H1 (cell line): ENCODE data around the gene LUZP1. TPM values are rescaled to one million over a fixed set of nuclear protein-coding genes. Genes with fewer than 3 reads are reported as not detected.

ENCODE experiments used
- CTCF ChIA-PET: fragments of 300-600 bp; sonication (Branson Sonifier 250); formaldehyde crosslinking; loops from one replicate; lab custom pipeline; 2021; ENCODE audit not compliant: partially characterized antibody; lab: Charles Lee
- POLR2A ChIA-PET: fragments of 300-600 bp; sonication (Branson Sonifier 250); formaldehyde crosslinking; loops from one replicate; lab custom pipeline; 2021; ENCODE audit warnings: inconsistent platforms; ENCODE audit not compliant: partially characterized antibody; lab: Charles Lee
- DNase-seq, 2 experiments: peaks; one replicate each; pipeline versions ENCODE4 v3.0.0 to v3.0.0-alpha.2; 2010 to 2022; ENCODE audit warnings: low spot score in 2 of 2, low read depth in 1 of 2, mixed read lengths in 1 of 2
- FAIRE-seq: peaks from 2 replicates; lab custom pipeline; 2011; peaks lifted over from hg19 to GRCh38; lab: Jason Lieb, UNC
- H2AFZ ChIP-seq: 2 replicates; pipeline ENCODE4 v1.8.1; 2012; ENCODE audit warnings: low read length, inconsistent platforms
- H2AK5ac ChIP-seq: 2 replicates; pipeline ENCODE4 v1.6.1; 2013; ENCODE audit warnings: low read depth, low read length
- H2BK120ac ChIP-seq: replicated peaks from 2 replicates; pipeline ENCODE3; 2013; ENCODE audit warnings: low read depth, low read length, inconsistent platforms
- H2BK12ac ChIP-seq: 2 replicates; pipeline ENCODE4 v1.6.1; 2013; ENCODE audit warnings: low read depth, low read length
- H2BK15ac ChIP-seq: 2 replicates; pipeline ENCODE4 v1.6.1; 2013; ENCODE audit warnings: low read length
- H2BK20ac ChIP-seq: 2 replicates; pipeline ENCODE4 v1.6.1; 2013; ENCODE audit warnings: low read length
- H2BK5ac ChIP-seq: 2 replicates; pipeline ENCODE4 v1.6.1; 2013; ENCODE audit warnings: low read depth, low read length
- H3K14ac ChIP-seq: 2 replicates; pipeline ENCODE4 v1.6.1; 2013; ENCODE audit warnings: inconsistent platforms; ENCODE audit not compliant: insufficient read length
- H3K18ac ChIP-seq: 2 replicates; pipeline ENCODE4 v1.6.1; 2013; ENCODE audit warnings: low read length; ENCODE audit errors: extremely low read depth
- H3K23ac ChIP-seq: 2 replicates; pipeline ENCODE4 v1.6.1; 2013; ENCODE audit warnings: inconsistent platforms; ENCODE audit not compliant: insufficient read length
- H3K23me2 ChIP-seq: 2 replicates; pipeline ENCODE4 v1.6.1; 2013; ENCODE audit warnings: low read depth, low read length
- H3K27ac ChIP-seq: 2 replicates; pipeline ENCODE4 v1.6.1; 2011; ENCODE audit warnings: low read depth, low read length, inconsistent platforms
- H3K27me3 ChIP-seq, 4 experiments: replicated peaks in 1 of 4; 1 replicate in 1 of 4; 2 replicates in 3 of 4; pipeline versions ENCODE4 v1.6.1 to v1.8.1; 2011 to 2013; ENCODE audit warnings: low read length in 3 of 4, mild to moderate bottlenecking in 3 of 4, inconsistent platforms in 2 of 4, mixed read lengths in 2 of 4, moderate library complexity in 1 of 4; ENCODE audit not compliant: control insufficient read depth in 3 of 4, insufficient read depth in 3 of 4; ENCODE audit errors: extremely low read depth in 1 of 4
- H3K36me3 ChIP-seq, 4 experiments: 2 replicates each; pipeline versions ENCODE4 v1.6.1 to v1.8.1; 2011 to 2013; ENCODE audit warnings: mild to moderate bottlenecking in 4 of 4, low read length in 3 of 4, moderate library complexity in 2 of 4, control low read depth in 1 of 4, inconsistent platforms in 1 of 4; ENCODE audit not compliant: insufficient read depth in 4 of 4, control insufficient read depth in 2 of 4
- H3K4ac ChIP-seq: replicated peaks from 2 replicates; pipeline ENCODE3; 2013; ENCODE audit warnings: low read length, low read depth, mixed read lengths, inconsistent platforms; ENCODE audit not compliant: insufficient read length
- H3K4me1 ChIP-seq, 4 experiments: replicated peaks in 1 of 4; 1 replicate in 1 of 4; 2 replicates in 3 of 4; pipeline versions ENCODE4 v1.6.1 to v1.8.1; 2011 to 2013; ENCODE audit warnings: low read length in 3 of 4, inconsistent platforms in 2 of 4, mixed read lengths in 1 of 4; ENCODE audit not compliant: insufficient read depth in 4 of 4, control insufficient read depth in 3 of 4
- H3K4me2 ChIP-seq, 2 experiments: 2 replicates each; pipeline versions ENCODE4 v1.6.1 to v1.8.1; 2011 to 2013; ENCODE audit warnings: low read depth in 2 of 2, low read length in 2 of 2, control low read depth in 1 of 2, inconsistent platforms in 1 of 2, mild to moderate bottlenecking in 1 of 2; ENCODE audit not compliant: insufficient read depth in 1 of 2
- H3K4me3 ChIP-seq, 4 experiments: fragments of 200-600, 300-600 bp in 1 of 4; sonication (generic), shearing (Covaris generic), sonication (Bioruptor Twin) in 1 of 4; 2 replicates each; pipeline versions ENCODE4 v1.5.1 to v1.8.1; 2011 to 2016; ENCODE audit warnings: low read length in 4 of 4, low read depth in 3 of 4, control low read depth in 2 of 4, inconsistent platforms in 2 of 4, mild to moderate bottlenecking in 2 of 4, mixed read lengths in 1 of 4, moderate library complexity in 1 of 4; ENCODE audit not compliant: insufficient read depth in 2 of 4; ENCODE audit errors: extremely low read depth in 1 of 4
- H3K56ac ChIP-seq: replicated peaks from 2 replicates; pipeline ENCODE3; 2013; ENCODE audit warnings: low read depth, mild to moderate bottlenecking, mixed read lengths, low read length, inconsistent platforms; ENCODE audit not compliant: insufficient read length
- H3K79me1 ChIP-seq: 2 replicates; pipeline ENCODE4 v1.6.1; 2013; ENCODE audit warnings: low read depth, low read length, control low read depth
- H3K79me2 ChIP-seq, 2 experiments: 2 replicates each; pipeline versions ENCODE4 v1.6.1 to v1.8.1; 2012 to 2013; ENCODE audit warnings: low read length in 2 of 2, mild to moderate bottlenecking in 2 of 2, inconsistent platforms in 1 of 2; ENCODE audit not compliant: insufficient read depth in 2 of 2, control insufficient read depth in 1 of 2
- H3K9ac ChIP-seq, 4 experiments: replicated peaks in 1 of 4; 1 replicate in 1 of 4; 2 replicates in 3 of 4; pipeline versions ENCODE4 v1.6.1 to v1.8.1; 2011 to 2013; ENCODE audit warnings: low read depth in 3 of 4, low read length in 3 of 4, control low read depth in 2 of 4, mild to moderate bottlenecking in 2 of 4, moderate library complexity in 2 of 4, inconsistent platforms in 1 of 4; ENCODE audit errors: extremely low read depth in 1 of 4
- H3K9me3 ChIP-seq, 2 experiments: 2 replicates each; pipeline versions ENCODE4 v1.6.1 to v1.8.1; 2012 to 2013; ENCODE audit warnings: mild to moderate bottlenecking in 2 of 2, moderate library complexity in 2 of 2, control low read depth in 1 of 2, inconsistent platforms in 1 of 2, low read depth in 1 of 2, low read length in 1 of 2, mixed read lengths in 1 of 2; ENCODE audit not compliant: insufficient read depth in 2 of 2
- H4K20me1 ChIP-seq, 2 experiments: replicated peaks in 1 of 2; 2 replicates each; pipeline versions ENCODE3 to v1.8.1; 2011 to 2013; ENCODE audit warnings: inconsistent platforms in 2 of 2, low read length in 2 of 2, mild to moderate bottlenecking in 1 of 2; ENCODE audit not compliant: insufficient read depth in 2 of 2, control insufficient read depth in 1 of 2
- H4K5ac ChIP-seq: 2 replicates; pipeline ENCODE4 v1.6.1; 2013; ENCODE audit warnings: low read length, low read depth, mixed read lengths, inconsistent platforms; ENCODE audit not compliant: insufficient read length
- H4K8ac ChIP-seq: 2 replicates; pipeline ENCODE4 v1.8.0; 2013; ENCODE audit warnings: mild to moderate bottlenecking, moderate library complexity, low read length, inconsistent platforms; ENCODE audit not compliant: insufficient read depth; ENCODE audit errors: extremely low read depth
- H4K91ac ChIP-seq: replicated peaks from 2 replicates; pipeline ENCODE3; 2013; ENCODE audit warnings: low read length, mixed read lengths, inconsistent platforms; ENCODE audit not compliant: insufficient read length
- ATF2 ChIP-seq: IDR thresholded peaks from 2 replicates; pipeline ENCODE4 v1.6.1; 2012; ENCODE audit warnings: low read length, inconsistent platforms
- CHD1 ChIP-seq: IDR thresholded peaks from 2 replicates; pipeline ENCODE4 v1.6.1; 2012; ENCODE audit warnings: low read depth, low read length, improper control_type of control experiment
- CHD2 ChIP-seq: IDR thresholded peaks from 2 replicates; pipeline ENCODE4 v1.6.1; 2012; ENCODE audit warnings: low read length, improper control_type of control experiment
- KDM4A ChIP-seq: IDR thresholded peaks from one replicate; pipeline ENCODE4 v1.7.1; 2012; ENCODE audit warnings: low read depth, mild to moderate bottlenecking, moderate library complexity, low read length, inconsistent platforms; ENCODE audit not compliant: severe bottlenecking
- RFX5 ChIP-seq: IDR thresholded peaks from 2 replicates; pipeline ENCODE4 v1.6.1; 2011; ENCODE audit warnings: low read depth, low read length, improper control_type of control experiment, borderline replicate concordance
- TCF12 ChIP-seq: IDR thresholded peaks from 2 replicates; pipeline ENCODE4 v1.6.1; 2011; ENCODE audit warnings: low read depth, mild to moderate bottlenecking, low read length
- polyA plus RNA-seq, 7 experiments: library from polyadenylated mRNA; depleted of rRNA in 3 of 7; stranded (reverse) in 5 of 7; unstranded in 2 of 7; fragments of >200 nt in 5 of 7; fragments of 200-250 nt in 2 of 7; gene quantifications; 1 replicate in 5 of 7; 2 replicates in 1 of 7; 4 replicates in 1 of 7; pipeline versions ENCODE4 v1.2.1 to v1.2.3, GENCODE V29; 2011 to 2013; ENCODE audit warnings: missing spikeins in 2 of 7, mixed read lengths in 2 of 7
- total RNA-seq: library from RNA; stranded (reverse); fragmentation: NEBNext Ultra II Directional; extraction: Animal tissue kit (Norgen Biotek cat#: 25700); gene quantifications from 2 replicates; pipeline ENCODE4 v1.2.1, GENCODE V29; 2021

Gene LUZP1
- total and polyA plus RNA-seq, 2 of the 8 experiments (the other 6 are each of a cell fraction or from before 2014, with no cell fraction given), result 14.0 to 60.5 TPM

- Histone ChIP-seq H4K91ac (no peak overlapping the region), H3K18ac (no peak overlapping the region), H3K9ac (no peak overlapping the region), H3K4me3 (no peak overlapping the region), H2AFZ (no peak overlapping the region), H2BK5ac (no peak overlapping the region), H3K4me2 (no peak overlapping the region), H4K20me1 (peaks cover 0 to 4% of the 10 kb centered on the region in 2 experiments), H3K27ac (no peak overlapping the region), H4K8ac (no peak overlapping the region), H2AK5ac (no peak overlapping the region), H4K5ac (no peak overlapping the region), H3K4ac (no peak overlapping the region), H3K79me2 (no peaks in the 10 kb centered on the region), H3K23ac (no peak overlapping the region), H3K14ac (no peak overlapping the region), H3K9me3 (no peaks in the 10 kb centered on the region), H3K56ac (no peak overlapping the region), H2BK20ac (no peak overlapping the region), H3K79me1 (no peaks in the 10 kb centered on the region), H3K27me3 (no peaks in the 10 kb centered on the region), H3K36me3 (peaks cover 30 to 87% (median 62%) of the 10 kb centered on the region in 4 experiments), H3K4me1 (no peaks in the 10 kb centered on the region), H2BK120ac (no peak overlapping the region), H3K23me2 (no peaks in the 10 kb centered on the region), H2BK15ac (no peak overlapping the region), H2BK12ac (no peak overlapping the region)
- FAIRE-seq, result no peak
- no peak for DNase-seq
- POLR2A ChIA-PET, result interaction anchor here (1.0 to 1.3 kb wide), 2 partner anchors 12 to 15 kb away, joined by 3 to 4 read pairs; no protein-coding TSS in a partner anchor
- CTCF ChIA-PET, result interaction anchor here (1.9 kb wide), 1 partner anchor 26 kb away, joined by 5 read pairs; no protein-coding TSS in a partner anchor
- TF ChIP-seq KDM4A (no peak), ATF2 (no peak), TCF12 (no peak), CHD2 (no peak), RFX5 (no peak), CHD1 (no peak)
Observed at GRCh38 chr1:23074012-23074411, 94.6 kb downstream of the LUZP1 start.
